Embryonic facial prominence (tissue), 1 donor: Measurements from ENCODE around the gene TRMU.
"Not testable (repeated sequence)": the region's sequence is repeated elsewhere in the genome, so short reads cannot be mapped to it uniquely, and the experiment has no call there.

Experiments used
- DNase-seq: peaks from one replicate; pipeline ENCODE4 v3.0.0-alpha.2; 2016; ENCODE audit errors: extremely low spot score

The TRMU gene

DNA sequence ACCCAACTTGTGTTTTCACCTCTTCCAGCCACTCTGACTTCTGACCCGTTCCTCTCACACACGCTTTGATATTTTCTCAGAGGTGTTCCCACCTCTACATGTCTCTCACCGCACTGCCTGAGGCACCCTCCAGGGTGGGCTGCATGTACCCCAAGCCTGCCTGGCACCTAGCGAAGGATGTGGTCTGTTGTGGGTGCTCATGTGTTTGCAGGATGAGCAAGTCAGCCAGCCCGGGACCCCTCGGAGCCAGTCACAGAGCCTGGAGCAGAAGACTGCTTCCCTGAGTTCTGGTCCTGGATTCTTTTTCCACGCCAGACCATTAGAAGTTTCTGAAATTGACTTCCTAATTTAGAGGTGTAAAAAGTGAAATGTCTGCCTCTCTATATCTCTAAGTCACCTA is 35.0 kb upstream of the TRMU start:
- DNase-seq: no peak

DNA sequence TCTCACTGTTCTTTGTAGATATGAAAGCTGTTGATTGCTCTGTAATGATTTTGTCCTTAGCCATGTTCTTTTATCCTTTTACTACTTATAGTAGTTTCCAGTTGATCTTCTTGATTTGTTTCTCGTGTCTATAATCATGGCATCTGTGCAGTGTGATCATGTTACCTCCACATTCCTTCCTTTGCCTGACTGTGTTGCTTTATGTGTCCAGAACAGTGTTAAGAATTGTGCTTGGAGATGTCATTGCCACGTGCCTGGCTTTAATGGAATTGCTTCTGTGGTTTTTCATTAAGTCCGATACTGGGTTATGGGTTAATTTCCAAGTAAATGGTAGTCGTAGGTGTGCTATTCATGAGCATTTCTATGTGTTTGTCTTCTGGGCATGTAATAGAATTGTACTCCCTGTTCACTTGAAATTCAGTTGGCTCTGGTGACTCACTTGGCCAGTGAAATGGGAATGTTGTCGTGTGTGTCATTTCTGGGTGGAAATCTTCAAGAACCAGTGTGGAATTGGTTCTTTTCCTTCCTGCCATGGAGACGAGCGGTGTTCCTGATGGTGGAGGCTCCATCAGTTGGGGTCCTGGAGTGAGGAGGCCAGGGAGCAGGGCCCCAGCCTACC is 32.1 kb upstream of the TRMU start:
- no peak for DNase-seq

DNA sequence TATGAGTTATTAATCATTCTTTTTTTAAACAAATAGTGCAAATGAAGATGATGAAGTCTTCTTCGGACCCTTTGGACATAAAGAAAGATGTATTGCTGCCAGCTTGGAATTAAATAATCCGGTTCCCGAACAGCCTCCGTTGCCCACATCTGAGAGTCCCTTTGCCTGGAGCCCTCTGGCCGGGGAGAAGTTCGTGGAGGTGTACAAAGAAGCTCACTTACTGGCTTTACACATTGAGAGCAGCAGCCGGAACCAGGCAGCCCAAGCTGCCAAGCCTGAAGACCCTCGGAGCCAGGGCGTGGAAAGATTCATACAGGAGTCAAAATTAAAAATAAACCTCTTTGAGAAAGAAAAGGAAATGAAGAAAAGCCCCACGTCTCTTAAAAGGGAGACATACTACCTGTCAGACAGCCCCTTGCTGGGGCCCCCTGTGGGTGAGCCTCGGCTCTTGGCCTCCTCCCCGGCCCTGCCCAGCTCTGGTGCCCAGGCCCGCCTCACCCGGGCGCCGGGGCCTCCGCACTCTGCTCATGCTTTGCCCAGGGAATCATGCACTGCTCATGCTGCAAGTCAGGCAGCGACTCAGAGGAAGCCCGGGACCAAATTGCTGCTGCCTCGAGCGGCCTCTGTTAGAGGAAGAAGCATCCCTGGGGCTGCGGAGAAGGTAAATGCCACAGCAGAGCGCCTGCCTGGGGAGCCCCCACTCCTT is 27.1 kb upstream of the TRMU start:
- DNase-seq: no peak

DNA sequence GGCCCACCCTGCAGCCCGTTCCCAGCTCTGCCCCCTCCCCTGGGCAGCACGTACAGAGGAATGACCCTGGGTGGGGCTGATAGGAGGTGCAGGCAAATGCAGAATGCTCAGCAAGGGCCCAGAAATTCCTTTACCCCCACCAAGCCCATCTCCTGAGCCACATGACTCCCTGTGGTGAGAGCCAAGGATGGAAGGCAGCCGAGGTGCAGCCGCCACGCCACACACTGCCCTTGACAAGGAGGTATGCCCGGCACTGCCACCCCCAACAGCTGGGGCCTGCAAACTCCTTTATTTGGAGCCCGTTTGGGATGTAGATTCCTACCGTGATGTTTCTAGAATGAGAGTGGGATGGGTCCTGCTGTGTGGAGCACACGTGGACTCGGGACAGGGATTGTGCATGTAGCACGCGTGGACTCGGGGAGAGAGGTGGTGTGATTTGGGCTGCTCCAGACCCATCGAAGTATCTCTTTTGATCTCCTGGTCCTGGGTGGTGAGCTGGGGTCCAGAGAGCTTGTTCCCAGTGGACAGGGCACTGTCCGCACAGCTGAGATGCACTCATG is 25.9 kb upstream of the TRMU start:
- no peak for DNase-seq

DNA sequence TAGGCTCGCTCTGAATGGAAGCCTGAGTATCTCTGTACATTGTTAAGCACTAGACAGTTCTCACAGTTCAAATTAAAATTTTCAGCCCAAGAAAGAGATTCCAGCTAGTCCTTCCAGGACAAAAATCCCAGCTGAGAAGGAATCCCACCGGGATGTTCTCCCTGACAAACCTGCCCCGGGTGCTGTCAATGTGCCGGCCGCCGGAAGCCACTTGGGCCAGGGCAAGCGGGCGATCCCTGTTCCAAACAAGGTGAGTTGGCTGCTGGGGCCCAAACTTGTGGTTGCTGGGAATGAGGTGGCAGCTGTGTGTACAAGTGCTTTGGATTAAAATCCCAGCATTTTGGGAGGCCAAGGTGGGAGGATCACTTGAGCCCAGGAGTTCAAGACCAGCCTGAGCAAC is 23.5 kb upstream of the TRMU start:
- no peak for DNase-seq

DNA sequence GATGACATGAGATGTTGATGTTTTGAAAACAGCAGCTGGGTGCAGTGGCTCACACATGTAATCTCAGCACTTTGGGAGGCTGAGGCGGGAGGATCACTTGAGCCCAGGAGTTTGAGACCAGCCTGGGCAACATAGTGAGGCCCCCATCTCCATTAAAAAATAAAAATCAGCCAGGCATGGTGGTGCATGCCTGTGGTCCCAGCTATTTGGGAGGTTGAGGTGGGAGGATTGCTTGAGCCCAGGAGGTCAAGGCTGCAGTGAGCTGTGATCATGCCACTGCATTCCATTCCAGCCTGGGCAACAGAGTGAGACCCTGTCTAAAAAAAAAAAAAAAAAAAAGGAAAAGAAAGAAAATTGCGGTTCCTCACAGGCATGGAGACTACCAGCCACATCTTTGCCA is 22.7 kb upstream of the TRMU start:
- not testable (repeated sequence) for DNase-seq

DNA sequence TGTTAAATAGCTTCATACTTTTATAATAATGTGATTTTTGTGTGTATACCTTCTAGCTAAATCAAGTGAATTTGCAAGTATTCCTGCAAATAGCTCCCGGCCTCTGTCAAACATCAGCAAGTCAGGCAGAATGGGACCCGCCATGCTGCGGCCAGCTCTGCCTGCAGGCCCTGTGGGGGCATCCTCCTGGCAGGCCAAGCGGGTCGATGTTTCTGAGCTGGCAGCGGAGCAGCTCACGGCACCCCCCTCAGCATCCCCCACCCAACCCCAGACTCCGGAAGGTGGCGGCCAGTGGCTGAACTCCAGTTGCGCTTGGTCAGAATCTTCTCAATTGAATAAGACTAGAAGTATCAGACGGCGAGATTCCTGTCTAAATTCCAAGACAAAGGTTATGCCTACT is 19.5 kb upstream of the TRMU start:
- no peak for DNase-seq

DNA sequence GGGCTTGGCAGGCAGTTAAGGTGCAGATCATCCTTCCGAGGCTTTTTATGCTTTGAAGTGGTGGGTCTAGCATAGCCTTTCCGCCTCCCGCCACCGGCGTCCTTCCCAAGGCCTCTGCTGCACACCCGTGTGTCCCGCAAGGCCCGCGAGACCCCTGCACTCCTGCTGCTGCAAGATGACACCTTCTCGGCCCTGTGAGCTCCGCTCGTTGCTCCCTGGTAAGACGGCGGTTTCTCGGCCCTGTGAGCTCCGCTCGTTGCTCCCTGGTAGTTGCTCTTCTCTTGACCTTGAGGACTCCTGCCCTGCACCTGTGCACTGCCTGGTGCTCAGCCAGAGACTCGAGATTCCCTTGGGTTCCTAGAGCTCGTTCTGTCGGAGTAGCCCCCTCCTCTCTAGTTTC is 17.9 kb upstream of the TRMU start:
- no peak for DNase-seq

DNA sequence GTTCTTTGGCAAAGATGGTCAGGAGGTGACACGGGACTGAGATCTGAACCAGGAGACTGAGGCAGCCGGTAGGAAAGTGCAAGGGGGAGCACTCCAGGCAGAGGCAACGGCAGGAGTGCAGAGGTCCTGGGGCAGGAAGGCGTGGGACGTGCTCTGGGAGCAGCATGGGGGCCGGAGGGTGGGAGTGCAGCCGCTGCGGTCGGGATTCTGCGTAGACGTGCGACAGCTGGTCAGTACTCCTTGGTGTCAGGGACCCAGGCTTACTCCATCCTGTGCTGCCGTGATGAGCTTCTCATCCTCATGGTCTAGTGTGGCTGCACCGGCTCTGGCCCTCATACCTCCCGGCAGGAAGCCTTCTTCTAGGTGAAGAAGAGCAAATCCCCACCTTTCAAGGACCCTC is 16.9 kb upstream of the TRMU start:
- DNase-seq: no peak

DNA sequence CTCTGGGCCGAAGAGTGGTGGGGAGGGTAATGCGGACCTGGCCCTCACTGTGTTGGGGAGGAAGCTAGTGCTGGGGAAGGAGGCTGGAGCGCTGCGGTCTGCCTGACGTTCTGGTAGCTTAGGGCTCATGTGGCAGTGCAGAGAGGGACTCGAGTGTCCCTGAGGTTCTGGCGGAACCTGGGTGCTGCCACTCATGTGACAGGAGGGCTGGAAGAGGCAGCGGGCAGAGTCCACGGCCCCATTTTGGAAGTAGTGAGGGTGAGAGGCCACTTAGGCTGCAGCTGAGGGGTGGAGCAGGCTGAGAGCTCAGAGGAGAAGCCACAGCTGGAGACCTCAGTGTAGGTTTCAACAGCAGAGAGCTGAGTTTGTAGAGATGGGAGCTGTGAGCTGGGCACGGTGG is 16.2 kb upstream of the TRMU start:
- no peak for DNase-seq

DNA sequence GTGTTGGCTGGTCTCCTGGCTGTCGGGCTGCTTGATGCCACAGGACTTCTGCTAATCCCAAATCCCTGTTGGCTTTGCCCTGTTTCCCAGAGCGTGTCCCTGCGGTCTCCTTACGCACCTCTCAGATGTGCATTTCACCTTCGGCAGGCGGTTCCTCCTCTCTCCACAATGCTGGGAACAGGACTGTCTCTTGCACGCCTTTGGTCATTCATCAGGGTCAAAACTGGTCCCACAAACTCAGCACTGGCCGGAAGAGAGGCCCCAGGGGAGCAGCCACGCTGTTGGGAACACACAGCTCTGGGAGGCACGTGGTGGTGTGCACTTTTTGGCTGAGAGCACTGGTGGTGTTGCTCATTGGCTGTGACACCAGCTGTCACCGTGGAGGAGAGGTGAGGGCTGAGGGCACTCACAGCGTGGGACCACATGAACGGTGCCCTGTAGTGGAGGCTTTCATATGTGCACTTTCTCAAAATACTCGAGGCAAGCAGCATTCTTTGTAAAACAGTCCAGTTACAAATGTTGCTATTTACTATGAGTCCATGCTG is 15.3 kb upstream of the TRMU start:
- no peak for DNase-seq

DNA sequence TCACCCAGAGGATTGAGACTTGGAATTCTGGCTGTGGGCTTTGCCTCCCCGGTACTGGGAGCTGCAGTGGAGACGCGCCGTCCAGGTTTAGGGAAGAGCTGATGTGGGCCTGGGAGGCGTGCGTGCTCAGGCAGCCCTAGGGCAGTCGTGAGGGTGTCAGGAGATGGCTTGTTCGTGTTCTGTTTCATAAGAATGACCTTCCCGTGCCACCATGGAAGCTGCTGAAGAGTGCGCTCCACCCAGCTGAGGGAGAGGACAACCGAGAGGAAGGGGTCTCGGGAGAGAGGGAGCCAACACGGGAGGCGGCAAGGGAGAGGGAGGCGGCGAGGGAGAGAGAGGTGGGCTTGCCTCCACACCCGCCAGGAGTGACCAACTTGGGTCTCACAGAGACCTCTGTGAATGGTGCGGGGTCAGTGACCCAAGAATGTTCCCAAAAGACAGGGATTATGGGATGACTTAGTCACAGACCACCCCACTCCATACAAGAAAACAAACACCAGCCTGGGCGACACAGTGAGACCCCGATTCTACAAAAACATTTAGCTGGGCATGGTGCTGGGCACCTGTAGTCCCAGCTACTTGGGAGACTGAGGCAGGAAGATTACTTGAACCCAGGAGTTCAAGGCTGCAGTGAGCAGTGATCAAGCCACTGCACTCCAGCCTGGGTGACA is 14.7 kb upstream of the TRMU start:
- no peak for DNase-seq

DNA sequence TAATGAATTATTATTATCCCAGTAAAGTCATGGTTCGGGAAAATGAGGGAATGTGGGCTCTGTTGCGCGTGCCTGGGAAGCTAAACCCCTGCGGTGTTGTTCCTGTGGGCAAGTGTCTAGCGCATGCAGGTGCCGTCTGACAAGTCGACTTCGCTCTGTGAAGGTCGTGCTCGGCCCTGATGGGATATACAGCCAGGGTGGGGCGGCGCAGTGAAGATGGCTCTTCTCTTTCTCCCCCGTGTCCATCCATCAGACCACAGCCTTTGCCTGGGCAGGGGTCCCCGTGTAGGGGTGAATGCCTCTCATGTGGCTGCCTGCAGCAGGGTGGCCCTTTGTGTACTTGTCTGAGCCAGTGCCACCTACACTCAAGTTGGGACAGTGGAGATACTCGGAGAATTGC is 12.8 kb upstream of the TRMU start:
- DNase-seq: no peak

DNA sequence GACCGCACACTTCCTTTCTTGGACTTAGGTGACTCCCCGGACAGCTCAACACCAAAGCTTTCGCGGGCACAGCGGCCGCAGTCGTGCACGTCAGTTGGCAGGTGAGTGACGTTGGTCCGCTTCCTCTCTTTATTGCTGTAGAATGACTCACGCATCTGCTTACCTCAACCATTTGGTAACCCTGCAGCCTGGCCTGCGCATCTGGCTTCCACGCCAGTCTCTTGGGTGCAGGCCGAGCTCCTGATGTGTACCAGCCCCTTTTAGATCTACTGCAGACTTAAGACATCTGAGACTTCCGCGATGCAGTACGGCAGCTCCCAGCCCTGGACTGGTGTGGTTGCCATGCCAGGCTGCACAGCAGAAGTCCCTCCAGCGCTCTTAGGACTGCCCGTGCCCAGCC is 12.4 kb upstream of the TRMU start:
- DNase-seq: no peak

DNA sequence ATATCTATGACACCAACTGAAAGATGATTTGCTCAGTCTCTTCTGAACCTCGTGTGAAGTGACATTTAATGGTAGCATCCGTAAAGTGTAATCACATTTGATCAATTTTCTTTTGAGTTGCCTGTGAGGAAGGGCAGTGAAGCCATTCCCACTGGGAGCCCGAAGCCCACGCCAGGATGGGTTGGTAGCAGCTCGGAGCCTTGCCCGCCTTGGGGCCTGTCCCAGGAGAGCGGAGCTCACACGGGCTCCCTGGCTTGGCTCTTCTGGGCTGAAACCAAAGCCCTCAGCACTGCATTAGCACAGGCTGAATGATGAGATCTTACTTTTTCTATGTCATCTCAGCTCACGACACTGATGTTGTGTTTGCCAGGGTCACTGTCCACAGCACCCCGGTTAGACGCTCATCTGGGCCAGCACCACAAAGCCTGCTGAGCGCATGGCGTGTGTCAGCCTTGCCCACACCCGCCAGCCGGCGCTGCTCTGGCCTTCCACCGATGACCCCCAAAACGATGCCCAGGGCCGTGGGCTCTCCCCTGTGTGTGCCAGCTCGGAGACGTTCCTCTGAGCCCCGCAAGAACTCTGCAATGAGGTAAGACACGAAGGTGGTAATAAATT is 9.3 kb upstream of the TRMU start:
- no peak for DNase-seq

DNA sequence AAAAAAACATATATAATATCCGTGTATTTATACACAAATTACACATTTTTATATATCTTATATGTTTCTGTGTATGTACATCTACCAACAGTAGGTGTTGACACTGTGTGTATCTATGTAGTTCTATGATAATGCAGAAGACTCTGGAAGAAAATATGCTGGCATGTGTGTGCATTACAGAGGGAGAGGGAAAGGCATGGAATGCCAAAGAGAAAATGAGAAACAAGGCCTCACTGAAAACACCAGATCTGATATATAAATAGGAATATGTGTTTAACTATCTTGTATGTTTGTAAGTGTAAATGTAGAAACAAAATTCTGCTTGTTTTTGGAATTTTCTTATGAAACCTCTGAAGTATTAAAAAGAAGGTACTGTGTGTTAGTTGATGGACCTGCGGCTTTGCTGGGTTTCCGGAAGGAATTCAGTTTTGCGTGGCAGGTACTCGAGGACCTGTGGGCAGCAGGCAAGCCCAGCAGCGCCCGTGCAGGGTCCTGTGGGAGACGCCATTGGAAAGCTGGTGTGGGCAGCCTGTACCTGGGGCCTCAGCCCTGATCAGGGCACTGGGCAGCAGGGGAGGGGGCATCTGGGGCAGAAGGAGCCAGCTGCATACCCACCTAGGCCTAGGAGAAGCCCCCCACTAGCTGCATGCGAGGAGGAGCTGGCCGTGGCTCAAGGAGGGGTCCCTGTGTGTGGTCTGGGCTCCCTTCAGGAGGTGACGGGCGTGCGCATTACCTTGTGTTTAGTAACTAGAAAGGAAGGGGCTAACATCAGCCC is 7.6 kb upstream of the TRMU start:
- no peak for DNase-seq

DNA sequence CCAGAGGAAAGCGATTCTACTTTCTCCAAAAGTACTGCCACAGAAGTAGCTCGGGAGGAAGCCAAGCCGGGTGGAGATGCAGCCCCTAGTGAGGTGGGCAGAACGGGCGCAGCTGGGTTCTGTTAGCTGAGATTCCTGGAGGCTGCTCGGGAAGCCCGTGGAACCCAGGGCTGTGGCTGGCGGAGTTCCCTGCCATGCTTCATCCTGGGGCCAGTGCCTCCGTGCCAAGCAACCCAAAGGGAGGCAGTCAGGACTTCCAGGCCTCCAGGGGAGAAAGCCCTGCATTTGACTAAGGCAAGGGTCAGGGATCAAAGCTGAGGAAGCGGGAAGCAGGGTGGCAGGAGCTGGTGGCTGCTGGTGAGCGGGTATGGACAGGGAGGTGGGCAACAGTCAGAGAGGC is 6.7 kb upstream of the TRMU start:
- DNase-seq: no peak

DNA sequence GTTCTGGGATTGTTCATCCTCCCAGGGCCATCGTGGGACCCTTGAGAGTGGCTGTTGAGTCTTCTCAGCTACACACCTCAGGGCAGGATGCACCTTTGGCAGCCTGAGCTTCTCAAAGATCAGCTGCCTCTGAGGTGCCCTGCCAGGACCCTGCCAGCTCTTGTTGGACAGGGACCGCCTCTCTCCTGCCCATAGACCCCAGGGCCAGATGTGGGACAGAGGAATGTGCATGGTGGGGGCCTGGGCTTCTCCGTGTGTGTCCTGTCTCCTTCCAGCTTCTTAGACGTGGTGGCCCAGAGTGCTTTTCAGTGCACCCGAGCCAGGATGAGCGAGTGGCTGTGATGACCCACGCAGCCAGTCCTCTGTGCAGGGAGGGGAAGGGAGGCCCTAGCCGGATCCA is 5.9 kb upstream of the TRMU start:
- no peak for DNase-seq

DNA sequence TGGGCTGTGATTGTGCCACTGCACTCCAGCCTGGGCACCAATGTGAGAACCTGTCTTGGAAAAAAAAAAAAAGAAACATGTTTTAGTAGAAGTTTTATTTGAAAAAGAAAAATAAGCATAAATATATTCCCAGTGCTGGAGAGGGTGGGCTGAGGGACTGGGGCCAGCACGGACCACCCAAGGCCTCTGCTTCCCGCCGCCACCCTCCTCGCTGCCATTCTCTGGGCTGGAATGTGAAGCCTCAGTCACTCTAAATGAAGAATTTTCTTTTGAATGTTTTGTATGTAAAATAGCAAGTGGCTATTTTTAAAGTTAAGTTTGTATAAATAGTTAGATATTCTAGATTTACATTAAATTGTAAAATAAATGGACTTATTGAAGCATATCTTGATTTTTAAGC is 5.1 kb upstream of the TRMU start:
- no peak for DNase-seq

DNA sequence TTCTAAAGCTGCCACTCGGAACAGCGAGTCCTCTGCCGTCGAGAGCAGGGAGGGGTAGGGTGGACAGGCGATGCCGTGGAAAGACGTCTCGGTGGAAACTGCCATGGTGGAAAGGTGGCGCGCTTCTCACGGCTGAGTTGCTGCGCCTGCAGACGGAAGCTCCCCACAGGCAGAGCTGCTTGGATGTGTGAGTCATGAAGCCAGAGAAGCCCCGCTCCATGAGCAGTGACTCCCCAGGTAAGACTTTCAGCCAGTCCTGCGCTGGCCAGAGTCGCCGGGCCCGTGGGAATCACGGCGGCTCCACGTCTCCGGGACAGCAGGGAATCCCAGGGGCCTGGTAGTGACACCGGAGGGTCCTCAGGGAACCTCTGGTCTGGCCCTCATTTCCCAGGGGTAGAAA is 4.0 kb upstream of the TRMU start:
- no peak for DNase-seq
